Body of pancreas (tissue), 4 donors: Measurements from ENCODE around the gene ULBP1.
"Not testable (repeated sequence)": the region's sequence is repeated elsewhere in the genome, so short reads cannot be mapped to it uniquely, and the experiment has no call there.

ENCODE experiments used
- POLR2A ChIP-seq, 3 donors: fragments of 450-650 bp; IDR thresholded peaks; one replicate each; pipeline ENCODE4 v1.6.1; 2016; ENCODE audit warnings: antibody characterized with exemption in 3 of 3, mild to moderate bottlenecking in 2 of 3
- TF ChIP-seq, protein P1 (sequence below), 7 experiments: fragments of 450-650 bp in 4 of 7; fragments of 200-600 bp in 3 of 7; sonication (generic) in 3 of 7; IDR thresholded peaks; one replicate each; pipeline ENCODE4 v1.5.1; 2016 to 2019; ENCODE audit warnings: antibody characterized with exemption in 7 of 7

DNA sequence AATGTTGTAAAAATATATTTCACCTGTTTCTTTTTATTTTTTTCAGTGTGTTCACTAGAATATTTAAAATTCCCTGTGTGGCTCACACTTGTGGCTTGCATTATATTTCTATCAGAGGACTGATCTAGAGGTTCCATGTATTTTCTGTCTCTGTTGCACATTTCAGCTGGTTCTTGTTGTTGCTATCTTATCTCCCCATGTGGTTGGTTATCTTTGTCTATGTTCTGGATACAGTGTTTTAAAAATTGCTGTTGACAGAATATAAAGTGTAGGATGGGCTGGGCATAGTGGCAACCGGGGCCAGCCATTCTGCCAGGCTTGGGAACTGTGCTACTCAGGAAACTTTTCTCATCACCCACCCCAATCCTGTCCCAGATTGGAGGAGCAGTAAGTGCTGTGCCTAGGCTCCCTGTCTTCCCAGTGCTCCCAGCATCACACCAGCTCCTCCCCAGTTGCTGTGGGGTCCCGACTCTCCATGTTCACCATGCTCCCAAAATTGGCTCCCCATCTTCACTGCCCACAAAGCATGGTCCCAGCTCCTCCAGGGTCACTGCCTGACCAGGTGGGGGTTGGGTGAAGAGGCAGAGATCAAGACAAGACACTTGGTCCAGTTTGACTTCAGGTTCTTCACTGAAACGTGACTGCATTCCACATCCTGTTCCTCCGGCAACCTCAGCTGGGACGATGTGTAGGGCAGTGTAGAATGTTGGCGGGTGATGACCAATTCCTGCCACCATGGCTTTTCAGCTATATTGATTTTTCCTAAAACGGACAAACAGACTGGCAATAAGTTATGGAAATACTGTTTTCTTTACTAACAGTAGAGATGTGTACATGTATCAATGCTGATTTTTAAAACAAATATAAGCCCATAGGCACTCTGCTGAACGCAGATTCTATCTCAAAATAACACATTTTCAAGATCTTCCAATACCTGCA lies 49.4 kb downstream of the ULBP1 start:
- not testable (repeated sequence) for TF ChIP-seq POLR2A (IDR thresholded peaks at IDR 0.05)
- TF ChIP-seq, protein P1, sequence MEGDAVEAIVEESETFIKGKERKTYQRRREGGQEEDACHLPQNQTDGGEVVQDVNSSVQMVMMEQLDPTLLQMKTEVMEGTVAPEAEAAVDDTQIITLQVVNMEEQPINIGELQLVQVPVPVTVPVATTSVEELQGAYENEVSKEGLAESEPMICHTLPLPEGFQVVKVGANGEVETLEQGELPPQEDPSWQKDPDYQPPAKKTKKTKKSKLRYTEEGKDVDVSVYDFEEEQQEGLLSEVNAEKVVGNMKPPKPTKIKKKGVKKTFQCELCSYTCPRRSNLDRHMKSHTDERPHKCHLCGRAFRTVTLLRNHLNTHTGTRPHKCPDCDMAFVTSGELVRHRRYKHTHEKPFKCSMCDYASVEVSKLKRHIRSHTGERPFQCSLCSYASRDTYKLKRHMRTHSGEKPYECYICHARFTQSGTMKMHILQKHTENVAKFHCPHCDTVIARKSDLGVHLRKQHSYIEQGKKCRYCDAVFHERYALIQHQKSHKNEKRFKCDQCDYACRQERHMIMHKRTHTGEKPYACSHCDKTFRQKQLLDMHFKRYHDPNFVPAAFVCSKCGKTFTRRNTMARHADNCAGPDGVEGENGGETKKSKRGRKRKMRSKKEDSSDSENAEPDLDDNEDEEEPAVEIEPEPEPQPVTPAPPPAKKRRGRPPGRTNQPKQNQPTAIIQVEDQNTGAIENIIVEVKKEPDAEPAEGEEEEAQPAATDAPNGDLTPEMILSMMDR (IDR thresholded peaks at IDR 0.05): not testable (repeated sequence)
